ENCODE results near the gene FHIT.

DNA sequence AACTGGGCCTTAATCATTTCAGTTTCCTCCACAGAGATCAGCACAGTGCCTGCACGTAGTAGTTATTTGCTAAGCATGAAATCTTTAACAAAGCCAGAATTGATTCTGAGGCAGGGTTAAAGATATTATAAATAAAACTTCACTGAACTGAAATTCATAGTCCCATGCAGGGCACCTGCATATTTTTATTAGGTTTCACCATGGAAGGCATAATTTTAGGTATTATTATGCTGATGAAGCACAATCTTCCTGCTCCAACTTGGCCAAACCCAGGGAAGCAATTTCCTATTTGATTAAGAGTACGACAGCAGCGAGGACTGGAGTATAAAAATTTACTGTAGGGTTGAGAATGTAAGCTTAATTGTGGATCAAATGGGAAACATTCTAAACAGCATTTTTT is 1131.0 kb downstream of the FHIT start:
- TF ChIP-seq, protein P1, sequence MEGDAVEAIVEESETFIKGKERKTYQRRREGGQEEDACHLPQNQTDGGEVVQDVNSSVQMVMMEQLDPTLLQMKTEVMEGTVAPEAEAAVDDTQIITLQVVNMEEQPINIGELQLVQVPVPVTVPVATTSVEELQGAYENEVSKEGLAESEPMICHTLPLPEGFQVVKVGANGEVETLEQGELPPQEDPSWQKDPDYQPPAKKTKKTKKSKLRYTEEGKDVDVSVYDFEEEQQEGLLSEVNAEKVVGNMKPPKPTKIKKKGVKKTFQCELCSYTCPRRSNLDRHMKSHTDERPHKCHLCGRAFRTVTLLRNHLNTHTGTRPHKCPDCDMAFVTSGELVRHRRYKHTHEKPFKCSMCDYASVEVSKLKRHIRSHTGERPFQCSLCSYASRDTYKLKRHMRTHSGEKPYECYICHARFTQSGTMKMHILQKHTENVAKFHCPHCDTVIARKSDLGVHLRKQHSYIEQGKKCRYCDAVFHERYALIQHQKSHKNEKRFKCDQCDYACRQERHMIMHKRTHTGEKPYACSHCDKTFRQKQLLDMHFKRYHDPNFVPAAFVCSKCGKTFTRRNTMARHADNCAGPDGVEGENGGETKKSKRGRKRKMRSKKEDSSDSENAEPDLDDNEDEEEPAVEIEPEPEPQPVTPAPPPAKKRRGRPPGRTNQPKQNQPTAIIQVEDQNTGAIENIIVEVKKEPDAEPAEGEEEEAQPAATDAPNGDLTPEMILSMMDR (IDR thresholded peaks at IDR 0.05), result no peak
- TF ChIP-seq POLR2A (IDR thresholded peaks at IDR 0.05), result no peak
